Lung (tissue), 12 donors: ENCODE data around the gene SLC4A1AP. TPM values are rescaled to one million over a fixed set of nuclear protein-coding genes. Genes with fewer than 3 reads are reported as not detected.
A peak's percentile ranks its signal among the peaks of the same experiment; 100 is the strongest.

Source experiments
- ATAC-seq: fragments of 200-7000 bp; cut with Tn5 transposase; one replicate; pipeline ENCODE4 v1.9.1; 2020; ENCODE audit warnings: moderate number of reproducible peaks; ENCODE audit not compliant: insufficient read depth, low FRiP score
- DNase-seq, 3 donors: peaks; one replicate each; pipeline ENCODE4 v3.0.0-alpha.2; 2013 to 2017
- H3K27ac ChIP-seq, 2 donors: one replicate each; pipeline ENCODE4 v1.5.1; 2013; ENCODE audit warnings: mild to moderate bottlenecking in 2 of 2, moderate library complexity in 2 of 2, control low read depth in 1 of 2, inconsistent platforms in 1 of 2, low read depth in 1 of 2, low read length in 1 of 2
- H3K27me3 ChIP-seq, 3 donors: one replicate each; pipeline ENCODE4 v1.5.1; 2013; ENCODE audit warnings: low read length in 2 of 3; ENCODE audit not compliant: control insufficient read depth in 3 of 3, insufficient read depth in 3 of 3
- H3K36me3 ChIP-seq, 4 donors: one replicate each; pipeline ENCODE4 v1.5.1; 2013; ENCODE audit warnings: low read length in 4 of 4, mild to moderate bottlenecking in 1 of 4, moderate library complexity in 1 of 4; ENCODE audit not compliant: control insufficient read depth in 4 of 4, insufficient read depth in 4 of 4
- H3K4me1 ChIP-seq, 5 donors: one replicate each; pipeline ENCODE4 v1.5.1; 2013; ENCODE audit warnings: low read length in 5 of 5, mild to moderate bottlenecking in 2 of 5, moderate library complexity in 1 of 5; ENCODE audit not compliant: control insufficient read depth in 5 of 5, insufficient read depth in 5 of 5
- H3K4me3 ChIP-seq: one replicate; pipeline ENCODE4 v1.5.1; 2013; ENCODE audit warnings: mild to moderate bottlenecking, control low read depth, moderate library complexity
- H3K9ac ChIP-seq, 2 donors: one replicate each; pipeline ENCODE4 v1.5.1; 2013; ENCODE audit warnings: low read length in 2 of 2, control low read depth in 1 of 2; ENCODE audit not compliant: insufficient read depth in 1 of 2
- H3K9me3 ChIP-seq, 4 donors: one replicate each; pipeline ENCODE4 v1.5.1; 2013; ENCODE audit warnings: low read length in 3 of 4, mild to moderate bottlenecking in 1 of 4, moderate library complexity in 1 of 4; ENCODE audit not compliant: control insufficient read depth in 4 of 4, insufficient read depth in 3 of 4
- WGBS, 2 donors: extraction: QIAGEN DNeasy Blood & Tissue Kit; methylation state at CpG; one replicate each; pipeline ENCODE4 v1.1.7; 2013; 5-methylcytosine and 5-hydroxymethylcytosine counted together
- polyA plus RNA-seq, 2 donors: library from polyadenylated mRNA; stranded (reverse); fragments of 200-250 nt; gene quantifications; one replicate each; pipeline ENCODE4 v1.2.1, GENCODE V29; 2013
- total RNA-seq, 2 donors: library from RNA; depleted of rRNA in 1 of 2; stranded (reverse); fragments of >200 nt in 1 of 2; gene quantifications; one replicate each; pipeline ENCODE4 v1.2.1, GENCODE V29; 2014 to 2021
- TF ChIP-seq, protein P1 (sequence below): IDR thresholded peaks from 2 replicates; pipeline ENCODE4 v1.5.1; 2012; ENCODE audit warnings: mild to moderate bottlenecking; ENCODE audit errors: control extremely low read depth, extremely low read depth
- donor health status: control.
- donor health status: control.
- donor health status: Bipolar disorder and iron deficiency.
- donor health status: healthy.
- donor health status: DM: yes; HTN: yes; CAD: no.

The SLC4A1AP gene
- total and polyA plus RNA-seq, 4 donors, result 14.0 to 28.6 (median 17.9) TPM

DNA sequence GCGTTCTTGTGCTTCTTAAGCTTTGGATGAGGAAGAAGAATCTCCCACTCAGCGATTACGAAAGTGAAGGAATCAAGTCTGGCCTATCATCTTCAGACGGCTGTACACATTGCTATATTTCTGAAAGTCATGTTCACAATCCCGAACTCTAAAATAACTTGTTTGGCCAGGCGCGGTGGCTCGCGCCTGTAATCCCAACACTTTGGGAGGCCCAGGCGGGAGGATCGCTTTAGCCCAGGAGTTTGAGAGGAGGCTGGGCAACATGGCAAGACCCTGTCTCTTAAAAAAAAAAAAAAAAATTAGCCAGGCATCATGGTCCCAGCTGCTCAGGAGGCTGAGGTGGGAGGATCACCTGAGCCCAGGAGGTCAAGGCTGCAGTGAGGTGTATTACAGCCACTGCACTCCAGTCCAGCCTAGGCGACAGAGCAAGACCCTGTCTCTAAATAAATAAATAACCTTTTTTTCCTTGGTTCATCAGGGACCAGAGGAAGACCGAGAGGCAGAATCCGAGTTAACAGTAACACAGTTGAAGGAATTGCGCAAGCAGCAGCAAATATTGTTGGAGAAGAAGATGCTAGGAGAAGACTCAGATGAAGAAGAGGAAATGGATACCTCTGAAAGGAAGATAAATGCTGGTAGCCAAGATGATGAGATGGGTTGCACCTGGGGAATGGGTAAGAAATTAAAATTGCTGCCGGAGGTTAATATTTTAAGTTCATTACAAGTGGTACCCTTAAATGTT is 1.1 kb downstream of the SLC4A1AP start:
- Histone ChIP-seq H3K4me3 (peak overlapping the region; percentile 90), H3K4me1 (peaks cover 4 to 22% (median 9%) of the 10 kb centered on the region in 5 donors), H3K9ac (peak overlapping the region; percentile 65 to 76), H3K27me3 (no peaks in the 10 kb centered on the region), H3K36me3 (peaks cover 14 to 25% (median 18%) of the 10 kb centered on the region in 4 donors), H3K27ac (peak overlapping the region in 1 of 2 donors; percentile 96), H3K9me3 (no peaks in the 10 kb centered on the region)
- DNase-seq, result no peak
- no peak for ATAC-seq
- WGBS, 2 donors, result 77 to 79% methylated on average over 16 of the region's 16 CpGs
- TF ChIP-seq, protein P1, sequence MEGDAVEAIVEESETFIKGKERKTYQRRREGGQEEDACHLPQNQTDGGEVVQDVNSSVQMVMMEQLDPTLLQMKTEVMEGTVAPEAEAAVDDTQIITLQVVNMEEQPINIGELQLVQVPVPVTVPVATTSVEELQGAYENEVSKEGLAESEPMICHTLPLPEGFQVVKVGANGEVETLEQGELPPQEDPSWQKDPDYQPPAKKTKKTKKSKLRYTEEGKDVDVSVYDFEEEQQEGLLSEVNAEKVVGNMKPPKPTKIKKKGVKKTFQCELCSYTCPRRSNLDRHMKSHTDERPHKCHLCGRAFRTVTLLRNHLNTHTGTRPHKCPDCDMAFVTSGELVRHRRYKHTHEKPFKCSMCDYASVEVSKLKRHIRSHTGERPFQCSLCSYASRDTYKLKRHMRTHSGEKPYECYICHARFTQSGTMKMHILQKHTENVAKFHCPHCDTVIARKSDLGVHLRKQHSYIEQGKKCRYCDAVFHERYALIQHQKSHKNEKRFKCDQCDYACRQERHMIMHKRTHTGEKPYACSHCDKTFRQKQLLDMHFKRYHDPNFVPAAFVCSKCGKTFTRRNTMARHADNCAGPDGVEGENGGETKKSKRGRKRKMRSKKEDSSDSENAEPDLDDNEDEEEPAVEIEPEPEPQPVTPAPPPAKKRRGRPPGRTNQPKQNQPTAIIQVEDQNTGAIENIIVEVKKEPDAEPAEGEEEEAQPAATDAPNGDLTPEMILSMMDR, result no peak

GRCh38 chr2:27667446-27667845 is 3.8 kb downstream of the SLC4A1AP start:
- TF ChIP-seq, protein P1, result no peak
- Histone ChIP-seq H3K27me3 (no peaks in the 10 kb centered on the region), H3K4me1 (peaks cover 4 to 18% (median 7%) of the 10 kb centered on the region in 5 donors), H3K9me3 (no peaks in the 10 kb centered on the region), H3K9ac (no peak overlapping the region), H3K27ac (no peak overlapping the region), H3K36me3 (peaks cover 4 to 11% (median 9%) of the 10 kb centered on the region in 4 donors), H3K4me3 (no peak overlapping the region)
- 30 to 63% methylated on average over 1 of the region's 1 CpG for WGBS, 2 donors
- DNase-seq (no peak), ATAC-seq (no peak)

- Histone ChIP-seq H3K36me3 (peaks cover 11 to 23% (median 13%) of the 10 kb centered on the region in 4 donors), H3K4me3 (no peak overlapping the region), H3K27ac (no peak overlapping the region), H3K9me3 (no peaks in the 10 kb centered on the region), H3K4me1 (no peaks in the 10 kb centered on the region), H3K27me3 (no peaks in the 10 kb centered on the region), H3K9ac (no peak overlapping the region)
- no peak for DNase-seq
- 92 to 98% methylated on average over 4 of the region's 4 CpGs for WGBS, 2 donors
- TF ChIP-seq, protein P1, result no peak
- no peak for ATAC-seq
Observed at GRCh38 chr2:27671235-27671634, 7.5 kb downstream of the SLC4A1AP start.
